Breast epithelium (tissue), 3 donors: Measurements from ENCODE around the gene UQCRC2.
"Not testable (repeated sequence)": the region's sequence is repeated elsewhere in the genome, so short reads cannot be mapped to it uniquely, and the experiment has no call there.

Source experiments
- CTCF ChIP-seq, 3 donors: fragments of 450-650 bp; IDR thresholded peaks; one replicate each; pipeline ENCODE4 v1.5.1; 2016 to 2017; ENCODE audit warnings: antibody characterized with exemption in 3 of 3, mild to moderate bottlenecking in 3 of 3, moderate library complexity in 3 of 3
- POLR2AphosphoS5 ChIP-seq, 3 donors: sonication (generic); formaldehyde crosslinking; IDR thresholded peaks; one replicate each; pipeline ENCODE4 v1.6.1; 2017; ENCODE audit warnings: antibody characterized with exemption in 3 of 3

DNA sequence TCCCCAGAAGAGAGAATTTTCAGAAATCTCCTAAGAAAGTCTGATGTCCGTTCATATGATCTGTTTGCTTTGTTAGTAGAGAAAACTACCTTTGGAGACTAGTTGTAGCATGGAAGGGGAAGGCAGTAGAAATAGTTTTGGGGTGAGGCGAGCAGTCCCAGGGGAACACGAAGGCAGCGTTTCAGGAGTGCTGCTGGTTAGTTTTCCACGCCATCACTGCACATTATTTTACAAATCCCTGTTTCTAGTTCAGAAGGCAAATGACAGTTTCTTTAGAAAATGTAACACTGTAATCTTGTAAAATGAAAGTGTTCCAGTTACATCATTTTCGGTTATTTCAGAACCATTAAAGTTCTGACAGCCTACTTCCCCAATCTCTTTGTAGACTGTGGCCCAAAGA is 16.9 kb upstream of the UQCRC2 start:
- not testable (repeated sequence) for TF ChIP-seq CTCF, POLR2AphosphoS5 (IDR thresholded peaks at IDR 0.05)
